Measurements from ENCODE around the gene MVB12A. TPM values are rescaled to one million over a fixed set of nuclear protein-coding genes. Genes with fewer than 3 reads are reported as not detected.

Gene MVB12A
- total RNA-seq, 1 donor from 2014 or later = 46.9 TPM

- DNase-seq (ENCODE audit: low spot score) = no peak
Measured at GRCh38 chr19:17441241-17442021, 21.6 kb downstream of the MVB12A start.

- DNase-seq (ENCODE audit: low spot score) = no peak
Measured at GRCh38 chr19:17445526-17446165, 25.8 kb downstream of the MVB12A start.

DNA sequence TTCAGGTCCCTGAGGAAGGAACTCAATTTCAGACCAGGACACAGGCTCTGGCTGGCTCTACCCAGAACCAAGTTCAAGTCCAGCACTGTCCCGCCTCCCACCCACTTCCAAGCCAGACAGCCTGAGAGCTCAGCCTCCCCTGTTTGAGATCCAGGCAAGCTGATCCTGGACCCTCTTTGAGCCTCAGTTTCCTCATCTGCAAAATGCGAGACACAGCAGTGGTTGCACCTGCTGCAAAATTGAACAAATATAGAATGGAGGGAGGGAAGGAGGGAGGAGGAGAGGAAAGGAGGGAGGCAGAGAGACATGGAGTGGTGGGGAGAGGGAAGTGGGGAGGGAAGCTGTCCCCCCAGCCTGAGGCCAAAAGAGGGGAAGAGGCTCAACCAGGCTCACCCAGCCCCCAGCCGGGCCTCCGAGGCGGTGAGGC is 27.9 kb downstream of the MVB12A start:
- DNase-seq (ENCODE audit: low spot score) = no peak

GRCh38 chr19:17448131-17448967 is 28.5 kb downstream of the MVB12A start, which contains the start of gene TMEM221:
Gene TMEM221, minus strand, starts transcription at chr19:17448668. Its CDS starts 206 bp downstream, at chr19:17448462.
- no peak for DNase-seq (ENCODE audit: low spot score)

DNA sequence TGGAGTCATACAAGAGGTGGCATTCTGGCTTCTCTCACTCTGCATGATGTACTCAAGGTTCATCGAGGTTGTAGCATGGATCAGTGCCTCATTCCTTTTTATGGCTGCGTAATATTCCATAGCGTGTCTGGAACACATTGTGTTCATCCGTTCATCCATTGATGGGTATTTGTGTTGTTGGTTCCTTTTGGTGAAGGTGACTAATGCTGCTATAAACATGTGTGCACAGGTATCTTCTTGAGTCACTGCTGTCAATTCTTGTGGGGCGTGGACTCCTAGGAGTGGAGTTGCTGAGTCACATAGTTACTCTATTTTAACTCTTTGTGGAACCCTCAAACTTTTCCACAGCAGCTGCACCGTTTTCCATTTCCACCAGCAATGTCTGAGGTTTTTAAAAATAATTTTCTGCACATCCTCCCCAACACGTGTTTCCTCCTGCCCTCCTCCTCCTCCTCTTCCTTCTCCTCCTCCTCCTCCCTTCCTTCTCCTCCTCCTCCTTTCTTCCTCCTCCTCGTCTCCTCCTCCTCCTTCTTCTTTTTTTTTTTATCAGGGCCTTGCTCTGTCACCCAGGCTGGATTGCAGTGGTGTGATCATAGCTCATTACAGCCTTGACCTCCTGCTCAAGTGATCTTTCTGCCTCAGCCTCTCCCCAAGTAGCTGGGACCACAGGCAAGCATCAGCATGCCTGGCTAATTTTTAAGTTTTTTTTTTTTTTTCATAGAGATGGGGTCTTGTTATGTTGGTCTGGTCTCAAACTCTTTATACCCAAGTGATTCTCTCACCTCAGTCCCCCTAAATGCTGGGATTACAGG is 30.6 kb downstream of the MVB12A start:
- no peak for DNase-seq (ENCODE audit: low spot score)

GRCh38 chr19:17451820-17452219 is 32.0 kb downstream of the MVB12A start:
- DNase-seq (ENCODE audit: low spot score) = no peak

- no peak for DNase-seq (ENCODE audit: low spot score)
Measured at GRCh38 chr19:17454576-17455071, 34.8 kb downstream of the MVB12A start.

DNA sequence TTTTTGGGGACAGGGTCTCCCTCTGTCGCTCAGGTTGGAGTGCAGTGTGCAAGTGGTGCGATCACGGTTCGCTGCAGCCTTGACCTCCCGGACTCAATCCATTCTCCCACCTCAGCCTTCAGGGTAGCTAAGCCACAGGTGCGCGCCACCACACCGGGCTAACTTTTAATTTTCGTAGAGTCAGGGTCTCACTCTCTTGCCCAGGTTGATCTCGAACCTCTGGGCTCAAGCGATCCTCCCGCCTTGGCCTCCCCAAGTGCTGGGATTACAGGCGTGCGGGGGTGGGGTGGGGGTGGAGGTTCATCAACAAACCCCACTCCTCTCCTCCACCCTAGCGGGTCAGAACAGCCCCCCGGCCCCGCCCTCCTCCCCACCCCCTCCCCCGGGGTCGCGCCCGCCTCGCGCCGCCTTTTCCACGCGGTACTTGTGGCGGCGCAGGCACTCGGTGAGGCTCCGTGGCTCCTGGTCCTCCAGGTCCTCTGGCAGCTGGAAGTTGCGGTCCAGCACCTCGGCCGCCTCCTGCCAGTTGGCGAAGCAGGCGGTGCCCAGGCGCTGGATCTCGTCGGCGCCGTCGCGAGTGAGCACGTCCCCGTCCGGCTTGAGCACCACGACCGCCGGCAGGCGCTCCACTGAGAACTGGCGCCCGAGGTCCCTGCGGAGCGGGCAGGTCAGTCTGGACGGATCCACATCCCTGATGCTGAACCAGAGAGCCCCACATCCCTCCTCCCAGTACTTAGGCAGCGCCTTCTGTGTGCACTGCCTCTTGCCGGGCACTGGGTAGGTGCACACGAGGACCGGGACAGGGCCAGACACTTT is 35.7 kb downstream of the MVB12A start:
- no peak for DNase-seq (ENCODE audit: low spot score)

DNA sequence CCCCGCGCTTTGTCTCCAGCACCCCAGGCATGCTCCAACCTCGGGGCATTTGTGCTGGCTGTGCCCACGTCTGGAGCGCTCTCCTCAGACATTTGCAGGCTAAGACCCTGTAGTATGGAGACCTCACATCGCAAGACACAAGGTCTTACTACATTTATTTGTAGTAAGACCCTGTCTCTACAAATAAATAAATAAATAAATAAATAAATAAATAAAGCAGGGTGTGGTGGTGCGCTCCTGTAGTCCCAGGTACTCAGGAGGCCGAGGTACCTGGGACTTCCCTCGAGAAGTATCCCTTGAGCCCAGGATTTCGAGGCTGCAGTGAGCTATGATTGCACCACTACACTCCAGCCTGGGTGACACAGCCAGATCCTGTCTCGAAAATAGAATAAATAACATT is 36.3 kb downstream of the MVB12A start:
- no peak for DNase-seq (ENCODE audit: low spot score)

DNA sequence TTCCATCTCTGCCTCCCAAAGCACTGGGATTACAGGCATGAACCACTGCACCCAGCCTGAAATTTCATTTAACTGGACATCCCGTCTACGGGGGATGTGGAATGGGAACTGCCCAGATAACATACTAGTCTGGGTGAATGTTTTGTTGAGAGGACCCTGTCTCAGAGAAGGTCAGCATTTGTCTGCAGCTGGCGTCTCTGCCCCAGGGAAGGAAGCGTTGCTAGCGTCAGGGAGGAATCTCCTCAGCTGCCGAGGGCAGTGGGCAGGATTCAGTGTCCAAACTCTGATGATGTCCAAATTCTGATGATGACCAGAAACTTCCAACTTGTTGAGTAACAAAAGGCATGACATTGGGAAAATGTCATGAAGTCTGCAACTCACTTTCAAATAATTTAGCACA is 37.8 kb downstream of the MVB12A start:
- DNase-seq (ENCODE audit: low spot score) = no peak

DNA sequence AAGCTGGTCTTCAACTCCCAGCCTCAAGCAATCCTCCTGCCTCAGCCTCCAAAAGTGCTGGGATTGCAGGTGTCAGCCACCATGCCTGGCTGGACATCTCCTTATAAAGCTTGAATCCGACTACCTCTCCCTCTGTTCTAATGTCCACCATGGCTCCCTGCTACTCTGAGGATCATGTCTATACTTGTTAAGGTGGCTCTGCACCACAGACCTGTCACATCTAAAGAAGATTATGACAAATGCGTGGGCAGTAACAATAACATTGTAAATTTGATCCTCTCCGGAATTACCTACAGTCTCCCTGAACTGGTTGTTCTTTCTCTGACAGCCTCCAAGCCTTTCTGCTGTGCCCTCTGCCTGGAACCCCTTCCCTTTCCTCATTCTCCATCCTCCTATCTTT is 39.1 kb downstream of the MVB12A start:
- no peak for DNase-seq (ENCODE audit: low spot score)

GRCh38 chr19:17460372-17461230 is 40.8 kb downstream of the MVB12A start, which contains the start of gene NXNL1:
Gene NXNL1, minus strand, starts transcription at chr19:17460926. Its CDS starts 57 bp downstream, at chr19:17460869.
- DNase-seq (ENCODE audit: low spot score) = no peak

DNA sequence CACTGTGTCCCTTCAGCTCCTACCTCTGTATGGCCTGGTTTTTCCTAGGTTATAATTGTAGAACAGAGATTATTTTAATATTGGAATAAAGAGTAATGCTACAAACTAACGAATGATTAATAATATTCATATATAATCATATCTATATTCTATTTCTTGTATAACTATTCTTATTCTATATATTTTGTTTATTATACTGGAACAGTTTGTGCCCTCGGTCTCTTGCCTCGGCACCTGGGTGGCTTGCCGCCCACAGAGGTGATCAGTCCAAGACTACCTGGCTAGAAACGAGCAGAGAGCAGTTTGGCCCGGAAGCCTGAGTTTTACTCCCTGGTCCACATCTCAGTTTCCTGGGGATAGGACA is 46.6 kb downstream of the MVB12A start:
- DNase-seq (ENCODE audit: low spot score) = no peak

- DNase-seq (ENCODE audit: low spot score) = no peak
Measured at GRCh38 chr19:17467471-17468301, 47.8 kb downstream of the MVB12A start.

- DNase-seq (ENCODE audit: low spot score) = no peak
Measured at GRCh38 chr19:17468302-17469091, 48.6 kb downstream of the MVB12A start.

GRCh38 chr19:17469092-17469480 is 49.2 kb downstream of the MVB12A start:
- DNase-seq (ENCODE audit: low spot score) = no peak

DNA sequence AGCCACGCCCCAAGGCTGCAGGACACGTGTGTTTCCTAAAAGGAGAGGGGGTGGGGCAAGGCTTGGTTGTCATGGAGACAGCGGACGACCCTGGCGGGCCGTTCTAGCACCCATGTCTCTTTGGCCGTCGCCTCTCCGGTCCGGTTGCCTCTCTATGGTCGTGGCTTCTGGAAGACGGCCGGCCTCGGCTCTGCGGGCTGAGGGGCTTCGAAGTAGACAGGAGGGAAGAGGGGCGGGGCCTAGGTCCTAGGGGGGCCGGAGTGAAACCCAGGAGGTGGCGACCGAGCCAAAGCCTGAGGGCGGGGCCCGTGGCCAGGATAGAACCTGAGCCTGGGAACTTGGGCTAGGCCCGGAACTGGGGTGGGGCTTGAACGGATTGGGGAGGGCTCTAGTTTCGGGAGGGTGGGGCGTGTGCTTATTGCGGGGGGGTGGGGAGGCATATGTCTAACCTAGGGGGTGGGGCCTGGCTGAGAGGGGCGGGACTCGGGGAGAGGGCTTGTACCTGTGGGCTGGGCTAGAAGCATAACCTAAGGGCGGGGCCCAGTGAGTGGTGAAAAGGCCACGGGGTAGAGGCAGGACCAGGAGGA is 49.7 kb downstream of the MVB12A start:
- DNase-seq (ENCODE audit: low spot score) = peak; percentile 95
